HL-60 (cell line): ENCODE results near the gene BPIFB6.

ENCODE experiments used
- DNase-seq, 2 experiments: peaks; one replicate each; pipeline ENCODE4 v3.0.0-alpha.2; 2010 to 2020; ENCODE audit warnings: low read depth in 1 of 2, low spot score in 1 of 2
- H3K27ac ChIP-seq: fragments of 250-450 bp; sonication (Bioruptor Pico); replicated peaks from 2 replicates; pipeline ENCODE4 v1.5.1; 2020; ENCODE audit warnings: mild to moderate bottlenecking, moderate library complexity
- H3K27me3 ChIP-seq: fragments of 250-450 bp; sonication (Bioruptor Pico); 2 replicates; pipeline ENCODE4 v1.5.1; 2021; ENCODE audit warnings: mild to moderate bottlenecking, moderate library complexity; ENCODE audit not compliant: insufficient read depth, poor library complexity, severe bottlenecking
- H3K4me3 ChIP-seq: replicated peaks from 2 replicates; pipeline ENCODE4 v1.5.1; 2011; ENCODE audit warnings: mild to moderate bottlenecking, control low read depth, low read length; ENCODE audit not compliant: insufficient read depth
- CTCF ChIP-seq: IDR thresholded peaks from one replicate; pipeline ENCODE4 v1.5.1; 2011; ENCODE audit warnings: low read length, control low read depth, inconsistent platforms; ENCODE audit not compliant: insufficient read depth
- GABPA ChIP-seq: IDR thresholded peaks from 2 replicates; pipeline ENCODE4 v1.6.1; 2012; ENCODE audit warnings: low read depth
- POLR2AphosphoS5 ChIP-seq: IDR thresholded peaks from 2 replicates; pipeline ENCODE4 v1.6.1; 2012; ENCODE audit warnings: low read depth
- REST ChIP-seq: IDR thresholded peaks from 2 replicates; pipeline ENCODE4 v1.6.1; 2012; ENCODE audit warnings: low read depth; ENCODE audit not compliant: insufficient replicate concordance
- SPI1 ChIP-seq: IDR thresholded peaks from 2 replicates; pipeline ENCODE4 v1.6.1; 2012; ENCODE audit warnings: low read depth, mild to moderate bottlenecking, borderline replicate concordance

Gene BPIFB6

GRCh38 chr20:33014336-33015113 lies 16.9 kb upstream of the BPIFB6 start:
- no peak for TF ChIP-seq POLR2AphosphoS5
- TF ChIP-seq SPI1: no peak
- DNase-seq: no peak
- Histone ChIP-seq H3K4me3 (no peak overlapping the region), H3K27ac (no peak overlapping the region), H3K27me3 (no peaks in the 10 kb centered on the region)

- Histone ChIP-seq H3K27ac (no peak overlapping the region), H3K27me3 (no peaks in the 10 kb centered on the region), H3K4me3 (no peak overlapping the region)
- TF ChIP-seq REST (no peak), SPI1 (no peak), POLR2AphosphoS5 (no peak), CTCF (no peak), GABPA (no peak)
- DNase-seq: no peak
Measured at GRCh38 chr20:33015114-33015484, 16.3 kb upstream of the BPIFB6 start.

- no peak for DNase-seq
- H3K27ac ChIP-seq: no peak overlapping the region
- no peak for TF ChIP-seq POLR2AphosphoS5
- TF ChIP-seq CTCF: no peak
- TF ChIP-seq REST: no peak
- TF ChIP-seq GABPA: no peak
- no peak for TF ChIP-seq SPI1
- no peaks in the 10 kb centered on the region for H3K27me3 ChIP-seq
- H3K4me3 ChIP-seq: no peak overlapping the region
Measured at GRCh38 chr20:33015700-33016580, 15.5 kb upstream of the BPIFB6 start.

- H3K27ac ChIP-seq: no peak overlapping the region
- DNase-seq: no peak
- TF ChIP-seq REST (no peak), CTCF (no peak), POLR2AphosphoS5 (no peak)
- no peaks in the 10 kb centered on the region for H3K27me3 ChIP-seq
- no peak overlapping the region for H3K4me3 ChIP-seq
Measured at GRCh38 chr20:33016581-33017109, 14.8 kb upstream of the BPIFB6 start.
